GM12801 (cell line): ENCODE results near the gene NALCN.

Experiments used
- CTCF ChIP-seq: IDR thresholded peaks from one replicate; pipeline ENCODE4 v1.5.1; 2011; ENCODE audit warnings: control low read depth; ENCODE audit not compliant: insufficient read length; ENCODE audit errors: extremely low read depth

NALCN gene

GRCh38 chr13:101425156-101425471 is 8.8 kb upstream of the NALCN start:
- TF ChIP-seq CTCF: no peak

GRCh38 chr13:101424381-101425155 is 8.3 kb upstream of the NALCN start:
- no peak for TF ChIP-seq CTCF

DNA sequence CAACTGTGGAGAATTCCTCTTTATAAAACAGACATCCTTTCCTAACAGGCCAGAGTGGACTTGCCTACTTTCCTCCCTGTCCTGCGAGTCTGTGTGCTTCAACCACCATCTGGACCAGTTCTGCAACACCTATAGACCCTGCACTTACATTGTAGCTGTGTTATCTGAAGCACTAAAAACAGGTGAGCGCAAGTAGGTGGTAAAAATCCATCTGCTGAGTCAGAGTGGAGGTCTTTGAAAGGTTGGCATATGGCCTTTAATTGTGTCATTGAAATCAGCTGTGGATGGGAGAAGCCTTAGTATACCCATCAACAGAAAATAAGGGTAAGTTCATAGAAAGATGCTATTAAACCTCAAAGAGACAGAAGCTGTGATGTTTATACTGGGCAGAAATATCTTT is 7.6 kb upstream of the NALCN start:
- no peak for TF ChIP-seq CTCF

- no peak for TF ChIP-seq CTCF
Measured at GRCh38 chr13:101417501-101417900, 1.2 kb upstream of the NALCN start.

DNA sequence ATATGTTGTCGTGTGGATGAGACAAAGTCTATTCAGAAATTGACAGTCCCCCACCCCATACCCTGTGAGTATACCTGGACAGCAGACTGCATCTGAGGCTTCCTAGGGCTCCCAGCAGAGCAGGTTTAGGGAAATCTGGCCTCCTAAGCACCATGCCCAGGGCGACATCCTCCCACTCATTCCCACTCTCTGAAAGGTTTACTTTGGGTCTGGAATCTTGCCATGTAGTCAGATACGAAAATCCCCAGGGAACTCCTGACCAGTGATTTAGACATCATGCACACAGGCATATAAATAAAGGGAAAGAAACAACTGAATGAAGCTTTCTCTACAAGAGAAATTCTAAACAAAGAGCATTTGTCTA is 717 bp upstream of the NALCN start:
- TF ChIP-seq CTCF: no peak

DNA sequence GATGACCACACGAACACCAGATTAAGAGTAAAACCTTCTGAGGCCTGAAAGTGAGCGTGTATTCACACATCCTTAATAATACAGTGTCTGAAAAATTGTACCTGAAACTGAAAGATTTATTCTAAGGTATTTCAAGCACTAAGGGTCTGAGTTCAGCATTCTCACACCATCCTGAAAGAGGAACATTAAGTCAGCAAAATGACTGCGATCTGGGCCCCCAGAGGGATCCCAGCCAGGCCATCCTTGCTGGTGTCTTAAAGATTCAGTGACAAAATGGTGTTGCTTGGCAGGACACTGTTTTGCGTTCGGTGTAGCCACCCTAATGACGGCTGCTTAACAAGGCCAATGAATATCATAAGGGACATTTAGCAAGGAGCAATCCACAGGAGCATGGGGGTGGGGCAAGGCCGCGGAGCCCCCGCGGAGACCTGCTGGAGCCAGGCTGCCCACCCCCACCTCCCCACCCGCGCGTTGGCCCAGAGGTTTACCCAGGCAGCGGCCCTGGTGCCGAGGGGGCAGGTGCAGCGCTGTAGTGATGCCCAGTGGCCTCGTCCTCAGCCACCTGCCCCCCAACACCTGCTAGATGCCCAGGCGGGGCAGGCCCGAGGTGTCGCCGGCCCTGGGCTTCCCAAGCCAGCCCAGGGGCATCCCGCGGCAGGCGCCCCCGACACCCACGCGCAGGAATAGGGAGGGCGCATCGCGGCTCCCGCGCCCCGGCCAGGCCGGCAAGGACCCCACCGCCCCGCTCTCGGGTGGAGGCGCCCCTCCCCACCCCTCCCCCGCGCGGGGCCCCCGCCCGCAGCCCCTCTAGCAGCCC is 742 bp downstream of the NALCN start:
- no peak for TF ChIP-seq CTCF

DNA sequence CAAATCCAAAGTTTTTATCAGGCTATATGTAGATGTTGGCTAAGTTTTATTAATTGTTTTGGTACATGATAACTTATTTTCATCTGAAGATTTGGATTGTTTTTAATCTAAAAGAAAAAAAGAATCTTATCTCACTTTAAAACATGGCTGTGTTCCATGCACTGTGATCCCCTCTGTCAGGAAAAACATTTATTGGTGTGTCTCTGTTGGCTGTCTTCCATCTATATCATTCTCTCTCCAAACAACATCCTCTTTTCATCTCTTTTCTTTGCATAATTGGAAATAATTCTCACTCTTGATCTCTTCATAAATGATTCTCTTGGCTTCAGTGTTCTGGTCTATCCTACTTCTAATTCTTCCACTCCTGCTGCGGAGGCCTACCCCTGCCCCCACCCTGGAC is 4.2 kb downstream of the NALCN start:
- no peak for TF ChIP-seq CTCF
